Natural killer cell (primary cell): ENCODE data around the gene CDH2. TPM values are rescaled to one million over a fixed set of nuclear protein-coding genes. Genes with fewer than 3 reads are reported as not detected.

Experiments used
- ATAC-seq, 3 donors: fragments of 150-1000 bp in 2 of 3; fragments of 200-7000 bp in 1 of 3; cut with Tn5 transposase; 1 replicate in 1 of 3; 2 replicates in 2 of 3; pipeline ENCODE4 v1.10.0; 2021; ENCODE audit warnings: mild to moderate bottlenecking in 2 of 3, moderate library complexity in 2 of 3
- DNase-seq, 2 donors: peaks; one replicate each; pipeline versions ENCODE4 v3.0.0 to v3.0.0-alpha.2; 2013 to 2021; ENCODE audit warnings: mixed read lengths in 1 of 2
- H3K27ac ChIP-seq: one replicate; pipeline ENCODE4 v1.5.1; 2013; ENCODE audit warnings: mild to moderate bottlenecking, low read length
- H3K27me3 ChIP-seq: one replicate; pipeline ENCODE4 v1.6.1; 2013; ENCODE audit warnings: low read length; ENCODE audit not compliant: control insufficient read depth, insufficient read depth
- H3K36me3 ChIP-seq: one replicate; pipeline ENCODE4 v1.6.1; 2013; ENCODE audit warnings: low read length; ENCODE audit not compliant: control insufficient read depth, insufficient read depth
- H3K4me1 ChIP-seq: one replicate; pipeline ENCODE4 v1.6.1; 2013; ENCODE audit warnings: low read length; ENCODE audit not compliant: control insufficient read depth, insufficient read depth
- H3K4me3 ChIP-seq: one replicate; pipeline ENCODE4 v1.5.1; 2013; ENCODE audit warnings: low read length
- H3K9me3 ChIP-seq: one replicate; pipeline ENCODE4 v1.6.1; 2013; ENCODE audit warnings: low read length; ENCODE audit not compliant: control insufficient read depth, insufficient read depth
- H3K27ac Mint-ChIP-seq, 2 donors: one replicate each; pipeline ENCODE4 v1.8.0; 2022; ENCODE audit warnings: mild to moderate bottlenecking in 2 of 2, mixed read lengths in 2 of 2, moderate library complexity in 1 of 2
- H3K27me3 Mint-ChIP-seq, 2 donors: one replicate each; pipeline ENCODE4 v1.8.0; 2022; ENCODE audit warnings: low read depth in 2 of 2, mixed read lengths in 2 of 2
- H3K36me3 Mint-ChIP-seq: one replicate; pipeline ENCODE4 v1.8.0; 2022; ENCODE audit warnings: mixed read lengths
- H3K4me1 Mint-ChIP-seq, 2 donors: one replicate each; pipeline ENCODE4 v1.8.0; 2022; ENCODE audit warnings: mixed read lengths in 2 of 2
- H3K4me3 Mint-ChIP-seq: one replicate; pipeline ENCODE4 v1.8.0; 2022; ENCODE audit warnings: mild to moderate bottlenecking, moderate library complexity, mixed read lengths
- H3K9me3 Mint-ChIP-seq, 2 donors: one replicate each; pipeline ENCODE4 v1.8.0; 2022; ENCODE audit warnings: mixed read lengths in 2 of 2
- CTCF ChIP-seq: fragments of 200-600 bp; IDR thresholded peaks from one replicate; pipeline ENCODE4 v1.8.0; 2022; ENCODE audit warnings: antibody characterized with exemption
- WGBS: methylation state at CpG from one replicate; pipeline ENCODE4 v1.1.7; 2013; ENCODE audit warnings: missing lambda C conversion rate; ENCODE audit not compliant: insufficient coverage; 5-methylcytosine and 5-hydroxymethylcytosine counted together
- intact Hi-C: fragments of 100-400 bp; cut with micrococcal nuclease; formaldehyde crosslinking; loops from one replicate; pipeline ENCODE4 v1.14.2; 2022
- total RNA-seq, 4 donors: library from RNA; stranded (reverse); fragments of 120-200 nt in 1 of 4; gene quantifications; one replicate each; pipeline versions ENCODE4 v1.2.3 to v1.2.4, GENCODE V29; 2013 to 2022

The CDH2 gene
- total RNA-seq, 3 donors from 2014 or later (not counting 1 experiment from before 2014, with no cell fraction given): 0.09 to 0.35 (median 0.26) TPM

DNA sequence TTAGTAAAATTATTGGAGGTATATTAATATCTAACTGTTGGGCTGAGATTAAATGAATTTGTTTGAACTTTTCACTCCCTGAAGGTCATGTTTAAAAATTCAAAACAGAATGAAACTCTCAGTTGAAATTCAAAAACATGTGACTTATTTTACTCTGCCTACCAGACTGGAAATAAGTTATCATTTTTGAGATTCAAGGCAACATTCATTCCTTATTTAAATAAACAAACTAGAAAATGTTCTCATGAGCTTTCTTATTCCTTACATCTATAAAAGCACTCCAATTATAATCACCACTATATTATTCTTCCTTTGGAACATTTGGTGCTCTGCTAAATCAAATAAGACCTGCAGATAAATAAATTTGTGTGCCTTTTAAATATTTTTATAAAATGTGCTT lies 217.8 kb downstream of the CDH2 start:
- no peak for TF ChIP-seq CTCF
- Mint-ChIP-seq H3K27ac (no peak overlapping the region), H3K27me3 (no peaks in the 10 kb centered on the region), H3K4me1 (no peaks in the 10 kb centered on the region), H3K9me3 (peaks cover 4 to 6% of the 10 kb centered on the region in 2 donors), H3K36me3 (no peaks in the 10 kb centered on the region), H3K4me3 (no peak overlapping the region)
- Histone ChIP-seq H3K27ac (no peak overlapping the region), H3K27me3 (no peaks in the 10 kb centered on the region), H3K4me3 (no peak overlapping the region), H3K36me3 (no peaks in the 10 kb centered on the region), H3K4me1 (no peaks in the 10 kb centered on the region), H3K9me3 (no peaks in the 10 kb centered on the region)
- intact Hi-C loops: no loop called here
- DNase-seq (no peak), ATAC-seq (no peak)

DNA sequence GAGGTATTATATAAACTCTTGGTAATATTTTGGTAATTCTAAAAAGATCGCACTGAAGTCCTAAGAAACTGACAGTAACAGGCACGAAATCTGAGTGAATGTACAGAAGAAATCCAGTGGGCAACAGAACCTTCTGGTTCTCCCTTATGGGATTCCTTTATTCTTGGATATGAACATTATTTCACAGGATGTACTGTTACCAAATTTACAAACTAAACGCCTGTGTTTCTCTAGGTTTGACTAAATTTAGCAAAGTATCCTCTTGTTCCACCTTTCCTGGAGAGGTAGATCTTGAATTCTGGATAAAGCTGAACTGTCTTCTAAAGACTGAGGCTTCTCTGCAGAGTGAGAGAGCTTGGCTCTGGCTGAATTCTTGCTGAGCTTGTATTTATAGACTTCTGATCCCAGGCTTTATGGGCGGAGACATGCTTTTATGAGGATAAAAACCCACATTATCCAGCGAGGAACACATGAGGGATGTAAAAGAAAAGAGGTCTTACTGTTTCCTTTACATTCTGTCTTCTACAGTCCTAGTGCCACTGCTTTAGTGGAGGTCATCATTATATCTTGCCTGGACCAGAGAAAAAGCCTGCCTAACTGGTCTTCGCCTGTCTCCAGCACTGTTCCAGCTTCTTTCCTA lies 220.8 kb downstream of the CDH2 start:
- no peak for ATAC-seq
- H3K36me3 ChIP-seq: no peaks in the 10 kb centered on the region
- no peaks in the 10 kb centered on the region for H3K4me1 ChIP-seq
- no peaks in the 10 kb centered on the region for H3K27me3 Mint-ChIP-seq
- H3K9me3 ChIP-seq: no peaks in the 10 kb centered on the region
- no peak overlapping the region for H3K27ac Mint-ChIP-seq
- H3K27me3 ChIP-seq: no peaks in the 10 kb centered on the region
- WGBS: 79% methylated on average over 5 of the region's 6 CpGs
- H3K4me3 Mint-ChIP-seq: no peak overlapping the region
- TF ChIP-seq CTCF: no peak
- DNase-seq: no peak
- H3K9me3 Mint-ChIP-seq: peaks cover 6% of the 10 kb centered on the region in 2 donors
- H3K36me3 Mint-ChIP-seq: no peaks in the 10 kb centered on the region
- no peak overlapping the region for H3K4me3 ChIP-seq
- intact Hi-C loops: no loop called here
- H3K4me1 Mint-ChIP-seq: no peaks in the 10 kb centered on the region
- no peak overlapping the region for H3K27ac ChIP-seq

- intact Hi-C loops: no loop called here
- no peak overlapping the region for H3K27ac ChIP-seq
- no peak for ATAC-seq
- no peak for DNase-seq
- H3K9me3 ChIP-seq: no peaks in the 10 kb centered on the region
- H3K27me3 ChIP-seq: no peaks in the 10 kb centered on the region
- whole genome bisulfite sequencing: 93% methylated on average over 3 of the region's 3 CpGs
- Mint-ChIP-seq H3K4me1 (no peaks in the 10 kb centered on the region), H3K27ac (no peak overlapping the region), H3K4me3 (no peak overlapping the region), H3K27me3 (no peaks in the 10 kb centered on the region), H3K36me3 (no peaks in the 10 kb centered on the region), H3K9me3 (peaks cover 0 to 2% of the 10 kb centered on the region in 2 donors)
- H3K4me1 ChIP-seq: no peaks in the 10 kb centered on the region
- TF ChIP-seq CTCF: no peak
- no peak overlapping the region for H3K4me3 ChIP-seq
- no peaks in the 10 kb centered on the region for H3K36me3 ChIP-seq
Observed at GRCh38 chr18:27954226-27954625, 222.7 kb downstream of the CDH2 start.

DNA sequence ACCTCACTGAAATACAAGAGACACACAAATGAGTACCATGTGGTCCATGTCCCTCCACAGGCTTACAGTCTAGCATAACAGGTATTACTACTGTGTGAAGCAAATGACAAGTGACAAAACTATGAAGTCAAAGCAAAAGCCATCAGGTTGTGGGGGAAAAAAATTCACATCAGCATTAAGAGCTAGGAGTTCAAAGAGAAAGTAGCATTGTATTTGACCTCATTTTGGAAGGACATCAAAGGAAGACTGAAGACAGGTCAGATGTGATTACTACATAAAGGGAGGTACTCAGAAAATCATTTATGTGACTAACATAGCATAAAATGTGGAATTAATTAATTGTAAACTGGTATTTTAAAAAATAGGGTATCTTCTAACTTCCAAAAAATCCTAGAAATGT lies 224.2 kb downstream of the CDH2 start:
- no peak for ATAC-seq
- Histone ChIP-seq H3K27me3 (no peaks in the 10 kb centered on the region), H3K4me3 (no peak overlapping the region), H3K4me1 (no peaks in the 10 kb centered on the region), H3K27ac (no peak overlapping the region), H3K36me3 (no peaks in the 10 kb centered on the region), H3K9me3 (no peaks in the 10 kb centered on the region)
- Mint-ChIP-seq H3K36me3 (no peaks in the 10 kb centered on the region), H3K27ac (no peak overlapping the region), H3K4me1 (no peaks in the 10 kb centered on the region), H3K27me3 (no peaks in the 10 kb centered on the region), H3K9me3 (peaks cover 2 to 3% of the 10 kb centered on the region in 2 donors), H3K4me3 (no peak overlapping the region)
- no peak for DNase-seq
- TF ChIP-seq CTCF: no peak
- intact Hi-C loops: no loop called here
